ENCODE results near the gene DCT. TPM values are rescaled to one million over a fixed set of nuclear protein-coding genes. Genes with fewer than 3 reads are reported as not detected.

Gene DCT
- polyA plus RNA-seq, 10 donors, result 0.16 to 21.5 (median 0.31) TPM

- DNase-seq, result no peak
Measured at GRCh38 chr13:94454906-94455305, 24.6 kb downstream of the DCT start.

- no peak for DNase-seq
Measured at GRCh38 chr13:94454334-94454733, 25.1 kb downstream of the DCT start.

- no peak for DNase-seq
Measured at GRCh38 chr13:94444826-94445225, 34.7 kb downstream of the DCT start.

- peak; percentile 38 to 71 (median 48) for DNase-seq
Measured at GRCh38 chr13:94435604-94436226, 43.8 kb downstream of the DCT start.

GRCh38 chr13:94433055-94433961, 46.2 kb downstream of the DCT start:
- no peak for DNase-seq

- no peak for DNase-seq
Measured at GRCh38 chr13:94431987-94432386, 47.5 kb downstream of the DCT start.

- DNase-seq, result no peak
Measured at GRCh38 chr13:94431574-94431973, 47.9 kb downstream of the DCT start.

GRCh38 chr13:94427313-94427953, 52.0 kb downstream of the DCT start:
- no peak for DNase-seq

- DNase-seq, result no peak
Measured at GRCh38 chr13:94419925-94420305, 59.6 kb downstream of the DCT start.

GRCh38 chr13:94419304-94419924, 60.1 kb downstream of the DCT start:
- DNase-seq, result peak in 1 of 3 donors; percentile 31

GRCh38 chr13:94417294-94417693, 62.2 kb downstream of the DCT start:
- no peak for DNase-seq

- peak in 1 of 3 donors; percentile 30 for DNase-seq
Measured at GRCh38 chr13:94416454-94417080, 62.9 kb downstream of the DCT start.

- peak in 1 of 3 donors; percentile 9 for DNase-seq
Measured at GRCh38 chr13:94415500-94416237, 63.8 kb downstream of the DCT start.

GRCh38 chr13:94414708-94415107, 64.8 kb downstream of the DCT start:
- DNase-seq, result peak in 1 of 3 donors; percentile 7

- no peak for DNase-seq
Measured at GRCh38 chr13:94414141-94414540, 65.3 kb downstream of the DCT start.

GRCh38 chr13:94413598-94413944, 65.9 kb downstream of the DCT start:
- no peak for DNase-seq

- DNase-seq, result no peak
Measured at GRCh38 chr13:94412870-94413597, 66.4 kb downstream of the DCT start.

- no peak for DNase-seq
Measured at GRCh38 chr13:94411747-94412146, 67.7 kb downstream of the DCT start.

GRCh38 chr13:94408314-94409036, 71.0 kb downstream of the DCT start:
- no peak for DNase-seq

- no peak for DNase-seq
Measured at GRCh38 chr13:94400874-94401273, 78.6 kb downstream of the DCT start.

Data from muscle of back (tissue), 11 donors.